Ovary (tissue), 3 donors: Measurements from ENCODE around the gene DPF3.

Experiments
- CTCF ChIP-seq, 3 donors: fragments of 450-650 bp in 2 of 3; fragments of 200-600 bp in 1 of 3; IDR thresholded peaks; one replicate each; pipeline versions ENCODE4 v1.5.1 to v1.8.0; 2016 to 2022; ENCODE audit warnings: antibody characterized with exemption in 3 of 3, mild to moderate bottlenecking in 1 of 3
- EP300 ChIP-seq: sonication (generic); formaldehyde crosslinking; IDR thresholded peaks from one replicate; pipeline ENCODE4 v1.6.1; 2017; ENCODE audit warnings: antibody characterized with exemption
- POLR2A ChIP-seq: fragments of 450-650 bp; IDR thresholded peaks from one replicate; pipeline ENCODE4 v1.6.1; 2017; ENCODE audit warnings: antibody characterized with exemption, mild to moderate bottlenecking, moderate library complexity
- donor health status: DM: no; HTN: no; CAD: no.

DNA sequence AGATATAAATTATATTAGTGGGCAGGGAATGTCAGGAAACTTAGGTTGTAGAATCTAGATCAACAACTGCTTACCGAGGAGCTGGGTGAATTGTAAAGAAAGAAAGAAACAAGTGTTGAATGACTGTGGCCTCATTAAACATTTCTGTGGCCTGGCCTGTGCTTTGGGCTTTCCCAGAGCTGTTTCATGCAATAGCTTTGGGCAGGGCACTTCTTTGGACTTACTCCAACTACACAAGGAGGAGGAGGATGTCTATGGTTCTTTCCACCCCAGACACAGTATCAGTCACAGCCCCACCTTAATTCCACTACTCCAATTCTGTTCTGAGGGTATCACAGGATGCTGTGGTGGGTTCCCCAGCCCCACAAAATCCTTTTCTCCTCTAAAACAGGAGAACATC is 38.0 kb downstream of the DPF3 start:
- no peak for TF ChIP-seq CTCF (IDR thresholded peaks at IDR 0.05)
- TF ChIP-seq POLR2A = no peak
- TF ChIP-seq EP300 = no peak
